ENCODE data around the gene GOLGA6L9. TPM values are rescaled to one million over a fixed set of nuclear protein-coding genes. Genes with fewer than 3 reads are reported as not detected.
"Not testable (repeated sequence)": the region's sequence is repeated elsewhere in the genome, so short reads cannot be mapped to it uniquely, and the experiment has no call there.

The GOLGA6L9 gene
- total RNA-seq, 1 donor from 2014 or later: 4.6 TPM

DNA sequence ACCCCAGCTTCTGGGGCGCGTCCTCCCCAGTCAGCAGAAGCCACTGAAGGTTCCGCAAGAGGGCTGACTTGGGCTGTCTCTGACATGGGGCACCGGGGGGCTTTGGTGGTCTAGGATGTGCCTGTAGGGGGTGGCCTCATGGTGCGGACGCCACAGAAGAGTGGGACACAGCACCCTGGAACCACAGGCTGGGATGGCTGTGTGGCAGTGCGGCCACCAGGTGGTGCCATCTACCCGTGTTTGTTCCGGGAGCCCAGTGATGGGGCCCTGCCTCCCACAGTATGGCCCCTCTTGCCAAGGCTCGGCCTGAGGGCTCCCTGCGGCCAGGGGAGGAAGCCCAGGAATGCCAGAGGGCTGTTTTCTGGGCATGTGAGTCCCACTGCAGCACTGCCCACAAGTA, 38.6 kb downstream of the GOLGA6L9 start:
- not testable (repeated sequence) for DNase-seq (ENCODE audit: low read depth)

- not testable (repeated sequence) for DNase-seq (ENCODE audit: low read depth)
Measured at GRCh38 chr15:82469381-82469780, 39.8 kb downstream of the GOLGA6L9 start.

DNA sequence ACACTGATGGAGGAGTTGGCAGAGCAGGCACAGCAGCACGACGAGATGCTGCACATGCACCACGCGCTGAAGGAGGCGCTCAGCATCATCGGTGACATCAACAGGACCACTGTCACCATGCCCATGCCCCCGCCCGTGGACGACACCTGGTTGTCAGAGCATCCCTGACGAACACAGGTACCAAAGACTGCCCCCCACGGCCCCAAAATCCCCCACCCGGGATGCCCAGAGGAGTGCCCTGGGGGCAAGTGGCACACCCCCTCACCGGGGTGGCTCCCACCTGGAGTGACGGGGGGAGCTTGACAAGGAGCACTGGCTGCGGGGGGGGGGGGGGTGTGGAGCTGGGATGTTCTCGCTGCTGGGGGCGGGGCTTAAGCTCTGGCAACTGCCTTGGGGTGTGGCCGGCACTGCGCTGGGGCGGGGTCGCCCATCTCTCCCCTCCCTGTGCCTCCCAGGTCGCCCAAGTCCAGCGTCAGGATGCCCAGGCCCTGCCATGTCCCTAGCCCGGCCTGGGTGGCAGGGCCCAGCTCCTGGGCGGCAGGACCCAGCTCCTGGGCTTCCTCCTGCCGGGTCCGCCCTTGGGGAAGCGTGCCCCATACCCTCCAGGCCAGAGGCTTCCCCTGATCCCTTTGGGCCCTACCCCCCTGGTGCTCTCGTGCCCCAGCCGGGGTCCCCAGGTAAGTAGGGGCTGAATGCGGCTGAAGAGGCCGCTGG, 42.8 kb downstream of the GOLGA6L9 start:
- DNase-seq (ENCODE audit: low read depth): not testable (repeated sequence)

GRCh38 chr15:82474596-82475325, 45.1 kb downstream of the GOLGA6L9 start:
- DNase-seq (ENCODE audit: low read depth): not testable (repeated sequence)

DNA sequence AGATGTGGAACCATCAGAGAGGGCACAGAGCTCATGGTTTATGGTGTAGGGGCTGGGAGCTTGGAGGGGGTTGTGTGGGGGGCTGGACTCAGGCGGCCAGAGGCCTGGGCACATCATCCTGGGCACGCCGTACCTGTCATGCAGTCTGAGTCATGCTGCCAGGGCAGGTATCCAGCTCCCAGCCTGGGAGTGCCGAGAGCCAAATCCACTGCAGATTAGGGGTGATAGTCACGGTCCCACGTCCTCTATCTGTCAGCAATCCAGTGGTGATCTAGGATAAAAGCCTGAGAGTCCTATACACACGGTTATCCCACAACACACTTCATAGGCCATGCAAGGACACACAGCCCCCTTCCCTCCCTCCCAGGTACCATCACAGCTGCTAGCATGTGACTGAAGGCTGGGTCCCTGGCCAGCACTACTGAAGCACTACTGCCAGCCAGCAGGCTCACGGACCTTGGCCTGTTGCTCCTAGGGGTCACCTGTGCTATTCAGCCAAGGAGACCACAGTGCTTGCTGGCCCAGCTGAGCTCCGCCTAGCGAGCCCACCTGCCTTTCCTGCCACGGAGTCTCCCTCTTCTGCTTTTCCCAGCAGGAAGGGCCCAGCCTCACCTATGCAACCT, 45.8 kb downstream of the GOLGA6L9 start:
- not testable (repeated sequence) for DNase-seq (ENCODE audit: low read depth)

- not testable (repeated sequence) for DNase-seq (ENCODE audit: low read depth)
Measured at GRCh38 chr15:82476697-82477342, 47.2 kb downstream of the GOLGA6L9 start.

GRCh38 chr15:82477343-82478057, 47.9 kb downstream of the GOLGA6L9 start:
- not testable (repeated sequence) for DNase-seq (ENCODE audit: low read depth)

Other genes starting within 250 kb of the GOLGA6L9 start
- gene EFL1, start 167.1 kb upstream of the GOLGA6L9 start, total RNA-seq: 26.9 and 27.6 TPM in 2 replicates
- gene SAXO2, start 167.0 kb upstream of the GOLGA6L9 start, total RNA-seq: under 0.01 and 2.3 TPM in 2 replicates
- gene GOLGA6L10, start 80.3 kb upstream of the GOLGA6L9 start, total RNA-seq: 0.35 and 2.0 TPM in 2 replicates
- gene RPS17, start 110.6 kb downstream of the GOLGA6L9 start, total RNA-seq: 661 and 1,315 TPM in 2 replicates
- gene CPEB1, start 217.5 kb downstream of the GOLGA6L9 start, total RNA-seq: 0.20 and 0.35 TPM in 2 replicates